ENCODE measurements around the gene SLC39A5.
"Not testable (repeated sequence)": the region's sequence is repeated elsewhere in the genome, so short reads cannot be mapped to it uniquely, and the experiment has no call there.

- not testable (repeated sequence) for TF ChIP-seq CTCF (IDR thresholded peaks at IDR 0.05; ENCODE audit: poor library complexity, severe bottlenecking); REST (IDR thresholded peaks at IDR 0.05; ENCODE audit: borderline replicate concordance); TAF1 (IDR thresholded peaks at IDR 0.05; ENCODE audit: low read depth); MXI1 (conservative IDR thresholded peaks at IDR 0.05; ENCODE audit: poor library complexity, severe bottlenecking)
Observed at GRCh38 chr12:56284263-56284662, 54.4 kb downstream of the SLC39A5 start.
